22Rv1 (cell line): ENCODE results near the gene ADM2.

Source experiments
- ZFX ChIP-seq: fragments of 450-650 bp; IDR thresholded peaks from 2 replicates; pipeline ENCODE4 v1.6.1; 2017; ENCODE audit warnings: antibody characterized with exemption, borderline replicate concordance
- TF ChIP-seq, protein P1 (sequence below): fragments of 450-650 bp; IDR thresholded peaks from 2 replicates; pipeline ENCODE4 v1.5.1; 2017; ENCODE audit warnings: mild to moderate bottlenecking

GRCh38 chr22:50470491-50470890, 10.9 kb upstream of the ADM2 start:
- TF ChIP-seq, protein P1, sequence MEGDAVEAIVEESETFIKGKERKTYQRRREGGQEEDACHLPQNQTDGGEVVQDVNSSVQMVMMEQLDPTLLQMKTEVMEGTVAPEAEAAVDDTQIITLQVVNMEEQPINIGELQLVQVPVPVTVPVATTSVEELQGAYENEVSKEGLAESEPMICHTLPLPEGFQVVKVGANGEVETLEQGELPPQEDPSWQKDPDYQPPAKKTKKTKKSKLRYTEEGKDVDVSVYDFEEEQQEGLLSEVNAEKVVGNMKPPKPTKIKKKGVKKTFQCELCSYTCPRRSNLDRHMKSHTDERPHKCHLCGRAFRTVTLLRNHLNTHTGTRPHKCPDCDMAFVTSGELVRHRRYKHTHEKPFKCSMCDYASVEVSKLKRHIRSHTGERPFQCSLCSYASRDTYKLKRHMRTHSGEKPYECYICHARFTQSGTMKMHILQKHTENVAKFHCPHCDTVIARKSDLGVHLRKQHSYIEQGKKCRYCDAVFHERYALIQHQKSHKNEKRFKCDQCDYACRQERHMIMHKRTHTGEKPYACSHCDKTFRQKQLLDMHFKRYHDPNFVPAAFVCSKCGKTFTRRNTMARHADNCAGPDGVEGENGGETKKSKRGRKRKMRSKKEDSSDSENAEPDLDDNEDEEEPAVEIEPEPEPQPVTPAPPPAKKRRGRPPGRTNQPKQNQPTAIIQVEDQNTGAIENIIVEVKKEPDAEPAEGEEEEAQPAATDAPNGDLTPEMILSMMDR, result no peak
- no peak for TF ChIP-seq ZFX
